ENCODE results near the gene CRMP1. TPM values are rescaled to one million over a fixed set of nuclear protein-coding genes. Genes with fewer than 3 reads are reported as not detected.

CRMP1 gene
- total RNA-seq, 1 experiment from 2014 or later = not detected

GRCh38 chr4:5918331-5918985 lies 25.6 kb upstream of the CRMP1 start:
- H3K4me2 ChIP-seq = no peak overlapping the region
- H3K4me1 ChIP-seq (replicated peaks; ENCODE audit: insufficient read depth) = no peaks in the 10 kb centered on the region
- H2AFZ ChIP-seq = no peak overlapping the region
- no peaks in the 10 kb centered on the region for H3K9me3 ChIP-seq (ENCODE audit: insufficient read depth, low read depth)
- H3K79me2 ChIP-seq (ENCODE audit: low read depth) = no peaks in the 10 kb centered on the region
- TF ChIP-seq EZH2 (IDR thresholded peaks at IDR 0.05; ENCODE audit: low read depth) = no peak
- TF ChIP-seq CTCF (conservative IDR thresholded peaks at IDR 0.05) = no peak
- H3K4me3 ChIP-seq = no peak overlapping the region
- H4K20me1 ChIP-seq (ENCODE audit: insufficient read depth) = no peaks in the 10 kb centered on the region
- intact Hi-C loops (cut with micrococcal nuclease; ENCODE audit: unreplicated experiment) = no loop called here
- ChIA-PET POLR2A (ENCODE audit: unreplicated experiment) (no interaction called here), CTCF (no interaction called here)
- H3K27ac ChIP-seq = no peak overlapping the region
- H3K36me3 ChIP-seq (ENCODE audit: low read depth) = no peaks in the 10 kb centered on the region
- no peak for DNase-seq
- peaks cover 50% of the 10 kb centered on the region for H3K27me3 ChIP-seq (ENCODE audit: insufficient read depth, low read depth)
- H3F3A ChIP-seq (ENCODE audit: insufficient read depth, low read depth) = no peaks in the 10 kb centered on the region
- BruUV-seq (replicated peaks) = no TSS peak
- no peaks in the 10 kb centered on the region for H3K9me2 ChIP-seq (ENCODE audit: insufficient read depth)

GRCh38 chr4:5917672-5918071 lies 24.8 kb upstream of the CRMP1 start:
- no TSS peak for BruUV-seq (replicated peaks)
- H4K20me1 ChIP-seq (ENCODE audit: insufficient read depth) = no peaks in the 10 kb centered on the region

GRCh38 chr4:5916229-5916628 lies 23.3 kb upstream of the CRMP1 start:
- H4K20me1 ChIP-seq (ENCODE audit: insufficient read depth) = no peaks in the 10 kb centered on the region
- ChIA-PET POLR2A (ENCODE audit: unreplicated experiment) (no interaction called here), CTCF (no interaction called here)
- H3K4me1 ChIP-seq (replicated peaks; ENCODE audit: insufficient read depth) = no peaks in the 10 kb centered on the region
- H3K9me3 ChIP-seq (ENCODE audit: insufficient read depth, low read depth) = no peaks in the 10 kb centered on the region
- H3K9me2 ChIP-seq (ENCODE audit: insufficient read depth) = no peaks in the 10 kb centered on the region
- no peaks in the 10 kb centered on the region for H3K79me2 ChIP-seq (ENCODE audit: low read depth)
- no peak overlapping the region for H3K27ac ChIP-seq
- no peaks in the 10 kb centered on the region for H3F3A ChIP-seq (ENCODE audit: insufficient read depth, low read depth)
- peaks cover 52% of the 10 kb centered on the region for H3K27me3 ChIP-seq (ENCODE audit: insufficient read depth, low read depth)
- H2AFZ ChIP-seq = no peak overlapping the region
- H3K4me3 ChIP-seq = no peak overlapping the region
- TF ChIP-seq CTCF (conservative IDR thresholded peaks at IDR 0.05) = no peak
- TF ChIP-seq EZH2 (IDR thresholded peaks at IDR 0.05; ENCODE audit: low read depth) = no peak
- intact Hi-C loops (cut with micrococcal nuclease; ENCODE audit: unreplicated experiment) = no loop called here
- no peak overlapping the region for H3K4me2 ChIP-seq
- H3K36me3 ChIP-seq (ENCODE audit: low read depth) = no peaks in the 10 kb centered on the region
- no TSS peak for BruUV-seq (replicated peaks)
- no peak for DNase-seq

More at GRCh38 chr4:5917672-5918071, 24.8 kb upstream of the CRMP1 start:
- TF ChIP-seq CTCF (conservative IDR thresholded peaks at IDR 0.05) (no peak), EZH2 (IDR thresholded peaks at IDR 0.05; ENCODE audit: low read depth) (no peak)
- Histone ChIP-seq H3K27ac (no peak overlapping the region), H3K9me2 (ENCODE audit: insufficient read depth) (no peaks in the 10 kb centered on the region), H2AFZ (no peak overlapping the region), H3K4me2 (no peak overlapping the region), H3K79me2 (ENCODE audit: low read depth) (no peaks in the 10 kb centered on the region), H3K36me3 (ENCODE audit: low read depth) (no peaks in the 10 kb centered on the region), H3K9me3 (ENCODE audit: insufficient read depth, low read depth) (no peaks in the 10 kb centered on the region), H3F3A (ENCODE audit: insufficient read depth, low read depth) (no peaks in the 10 kb centered on the region), H3K4me1 (replicated peaks; ENCODE audit: insufficient read depth) (no peaks in the 10 kb centered on the region), H3K27me3 (ENCODE audit: insufficient read depth, low read depth) (peaks cover 50% of the 10 kb centered on the region), H3K4me3 (no peak overlapping the region)
- intact Hi-C loops (cut with micrococcal nuclease; ENCODE audit: unreplicated experiment) = no loop called here
- ChIA-PET POLR2A (ENCODE audit: unreplicated experiment) (no interaction called here), CTCF (no interaction called here)
- no peak for DNase-seq

All from PC-9 (cell line).